Measurements from ENCODE around the gene PLPP4.

The PLPP4 gene

GRCh38 chr10:120473593-120473992 lies 16.6 kb downstream of the PLPP4 start:
- Histone ChIP-seq H3K27ac (ENCODE audit: extremely low read depth, low read depth, low read length) (no peak overlapping the region), H3K4me1 (ENCODE audit: control insufficient read depth, insufficient read depth, low read length) (no peaks in the 10 kb centered on the region), H3K4me3 (ENCODE audit: low read depth, low read length) (no peak overlapping the region), H3K9me3 (ENCODE audit: control insufficient read depth, insufficient read depth, low read depth, low read length) (no peaks in the 10 kb centered on the region), H3K36me3 (ENCODE audit: control insufficient read depth in 2 of 2, insufficient read depth in 1 of 2, low read length in 2 of 2) (no peaks in the 10 kb centered on the region; a peak in 1 of 3 replicates)
- ChIA-PET CTCF (interaction anchor here (1.5 kb wide), 1 partner anchor 13 kb away, joined by 6 read pairs; no protein-coding TSS in a partner anchor), POLR2A (no interaction called here)
- no peak for TF ChIP-seq ZNF302 (tag by site-specific recombination; IDR thresholded peaks at IDR 0.05; ENCODE audit: low read depth)
- TF ChIP-seq ZNF157 (tag by site-specific recombination; IDR thresholded peaks at IDR 0.05): no peak
- TF ChIP-seq ZNF529 (tag by site-specific recombination; IDR thresholded peaks at IDR 0.05; ENCODE audit: insufficient replicate concordance): no peak
- TF ChIP-seq ZNF121 (tag by site-specific recombination; IDR thresholded peaks at IDR 0.05): no peak
- no peak for TF ChIP-seq ZNF362 (tag by site-specific recombination; IDR thresholded peaks at IDR 0.05)
- no peak for TF ChIP-seq ZNF292 (tag by site-specific recombination; IDR thresholded peaks at IDR 0.05; ENCODE audit: borderline replicate concordance, low read depth)
- TF ChIP-seq ZNF510 (tag by site-specific recombination; IDR thresholded peaks at IDR 0.05; ENCODE audit: insufficient replicate concordance): no peak

- H3K4me3 ChIP-seq (ENCODE audit: low read depth, low read length): no peak overlapping the region
These were observed 17.9 kb downstream of the PLPP4 start for GRCh38 chr10:120474956-120475355.

GRCh38 chr10:120475844-120476791 lies 19.1 kb downstream of the PLPP4 start:
- Histone ChIP-seq H3K27ac (ENCODE audit: extremely low read depth, low read depth, low read length) (no peak overlapping the region), H3K36me3 (ENCODE audit: control insufficient read depth in 2 of 2, insufficient read depth in 1 of 2, low read length in 2 of 2) (no peaks in the 10 kb centered on the region; a peak in 1 of 3 replicates), H3K4me3 (ENCODE audit: low read depth, low read length) (no peak overlapping the region), H3K9me3 (ENCODE audit: control insufficient read depth, insufficient read depth, low read depth, low read length) (no peaks in the 10 kb centered on the region), H3K4me1 (ENCODE audit: control insufficient read depth, insufficient read depth, low read length) (no peaks in the 10 kb centered on the region)
- POLR2A ChIA-PET: no interaction called here
- TF ChIP-seq EGR2 (tag by site-specific recombination; IDR thresholded peaks at IDR 0.05; ENCODE audit: low read depth) (peak; percentile 70), ZFHX2 (tag by site-specific recombination; conservative IDR thresholded peaks at IDR 0.05) (peak; percentile 70), ZSCAN23 (tag by site-specific recombination; IDR thresholded peaks at IDR 0.05) (no peak)
- CTCF ChIA-PET: interaction anchor here (1.6 kb wide), 1 partner anchor 53 kb away, joined by 5 read pairs; no protein-coding TSS in a partner anchor

More at GRCh38 chr10:120474956-120475355, 17.9 kb downstream of the PLPP4 start:
- POLR2A ChIA-PET: no interaction called here
- Histone ChIP-seq H3K9me3 (ENCODE audit: control insufficient read depth, insufficient read depth, low read depth, low read length) (no peaks in the 10 kb centered on the region), H3K36me3 (ENCODE audit: control insufficient read depth in 2 of 2, insufficient read depth in 1 of 2, low read length in 2 of 2) (no peaks in the 10 kb centered on the region; a peak in 1 of 3 replicates), H3K27ac (ENCODE audit: extremely low read depth, low read depth, low read length) (no peak overlapping the region), H3K4me1 (ENCODE audit: control insufficient read depth, insufficient read depth, low read length) (no peaks in the 10 kb centered on the region)
- CTCF ChIA-PET: interaction anchor here (0.6 to 1.6 kb wide), 6 partner anchors 12 to 1508 kb away, joined by 3 to 6 read pairs (median 4); no protein-coding TSS in a partner anchor
- no peak for TF ChIP-seq ZNF555 (tag by site-specific recombination; conservative IDR thresholded peaks at IDR 0.05)
- no peak for TF ChIP-seq ZNF596 (tag by site-specific recombination; IDR thresholded peaks at IDR 0.05)
- no peak for TF ChIP-seq ZNF175 (tag by site-specific recombination; IDR thresholded peaks at IDR 0.05)
- no peak for TF ChIP-seq GLIS2 (tag by site-specific recombination; IDR thresholded peaks at IDR 0.05)
- TF ChIP-seq ZNF76 (tag by site-specific recombination; IDR thresholded peaks at IDR 0.05; ENCODE audit: borderline replicate concordance, low read depth): no peak
- no peak for TF ChIP-seq ZNF16 (tag by site-specific recombination; IDR thresholded peaks at IDR 0.05; ENCODE audit: low read depth)

All from HEK293 (cell line).